Urothelium cell line (cell line): Measurements from ENCODE around the gene KIAA1755.
"Not testable (repeated sequence)": the region's sequence is repeated elsewhere in the genome, so short reads cannot be mapped to it uniquely, and the experiment has no call there.

Experiments
- DNase-seq: peaks from one replicate; pipeline ENCODE4 v3.0.0; 2011; ENCODE audit warnings: low spot score, mixed read lengths
- FAIRE-seq: peaks from 2 replicates; lab custom pipeline; 2011; peaks lifted over from hg19 to GRCh38; lab: Jason Lieb, UNC

Gene KIAA1755

GRCh38 chr20:38267901-38268514 lies 7.5 kb upstream of the KIAA1755 start:
- DNase-seq: no peak
- FAIRE-seq: no peak

GRCh38 chr20:38267296-38267695 lies 6.8 kb upstream of the KIAA1755 start:
- no peak for FAIRE-seq
- DNase-seq: no peak

GRCh38 chr20:38266426-38266825 lies 5.9 kb upstream of the KIAA1755 start:
- no peak for DNase-seq
- FAIRE-seq: no peak

GRCh38 chr20:38262931-38263330 lies 2.4 kb upstream of the KIAA1755 start:
- FAIRE-seq (no peak), DNase-seq (no peak)

GRCh38 chr20:38261054-38261390 lies 487 bp upstream of the KIAA1755 start:
- FAIRE-seq (no peak), DNase-seq (no peak)

- FAIRE-seq: no peak
Observed at GRCh38 chr20:38260025-38260377, 534 bp downstream of the KIAA1755 start.

GRCh38 chr20:38258545-38259215 lies 1.9 kb downstream of the KIAA1755 start:
- DNase-seq: no peak
- FAIRE-seq: no peak

More at GRCh38 chr20:38260025-38260377, 534 bp downstream of the KIAA1755 start:
- no peak for DNase-seq

- FAIRE-seq: no peak
- no peak for DNase-seq
Observed at GRCh38 chr20:38256966-38257365, 3.6 kb downstream of the KIAA1755 start.

GRCh38 chr20:38256021-38256420 lies 4.5 kb downstream of the KIAA1755 start:
- no peak for FAIRE-seq

GRCh38 chr20:38255393-38255792 lies 5.1 kb downstream of the KIAA1755 start:
- DNase-seq (no peak), FAIRE-seq (no peak)

More at GRCh38 chr20:38256021-38256420, 4.5 kb downstream of the KIAA1755 start:
- DNase-seq: no peak

GRCh38 chr20:38254621-38255020 lies 5.9 kb downstream of the KIAA1755 start:
- not testable (repeated sequence) for FAIRE-seq

GRCh38 chr20:38253571-38253970 lies 7.0 kb downstream of the KIAA1755 start:
- FAIRE-seq: no peak
- DNase-seq: no peak

More at GRCh38 chr20:38254621-38255020, 5.9 kb downstream of the KIAA1755 start:
- DNase-seq: not testable (repeated sequence)

- no peak for DNase-seq
- FAIRE-seq: no peak
Observed at GRCh38 chr20:38252292-38253288, 7.9 kb downstream of the KIAA1755 start.

- not testable (repeated sequence) for FAIRE-seq, DNase-seq
Observed at GRCh38 chr20:38251441-38251840, 9.1 kb downstream of the KIAA1755 start.

- FAIRE-seq (no peak), DNase-seq (no peak)
Observed at GRCh38 chr20:38250609-38251008, 9.9 kb downstream of the KIAA1755 start.

- DNase-seq (no peak), FAIRE-seq (peak; percentile 68)
Observed at GRCh38 chr20:38249536-38250310, 10.8 kb downstream of the KIAA1755 start.

- DNase-seq (no peak), FAIRE-seq (no peak)
Observed at GRCh38 chr20:38248133-38248532, 12.4 kb downstream of the KIAA1755 start.

GRCh38 chr20:38247725-38248124 lies 12.8 kb downstream of the KIAA1755 start:
- DNase-seq, FAIRE-seq: not testable (repeated sequence)

GRCh38 chr20:38247166-38247509 lies 13.4 kb downstream of the KIAA1755 start:
- DNase-seq (no peak), FAIRE-seq (no peak)

GRCh38 chr20:38246357-38247165 lies 14.0 kb downstream of the KIAA1755 start:
- DNase-seq: no peak

More at GRCh38 chr20:38246357-38247165, 14.0 kb downstream of the KIAA1755 start:
- no peak for FAIRE-seq
